HepG2 (cell line): ENCODE results near the gene SETD7. TPM values are rescaled to one million over a fixed set of nuclear protein-coding genes. Genes with fewer than 3 reads are reported as not detected.

ENCODE experiments used
- ATAC-seq: fragments of 200-7000 bp; cut with Tn5 transposase; 3 replicates; pipeline ENCODE4 v1.9.1; 2020; ENCODE audit warnings: mild to moderate bottlenecking, moderate library complexity
- BruUV-seq: library from RNA; stranded (reverse); fragments of 400-500 nt; replicated peaks from 2 replicates; lab custom pipeline; 2021; lab: Mats Ljungman, UMichigan
- CTCF ChIA-PET: fragments of 300-600 bp; formaldehyde crosslinking; extraction: SDS; loops from one replicate; lab custom pipeline; 2021; ENCODE audit warnings: low total read pairs, inconsistent platforms, low intra/inter-chr PET ratio; lab: Yijun Ruan, JAX
- POLR2A ChIA-PET: fragments of 350-600 bp; sonication (Branson Sonifier 250); formaldehyde crosslinking; loops from one replicate; lab custom pipeline; 2020; ENCODE audit warnings: antibody characterized with exemption, inconsistent platforms; lab: Yijun Ruan, JAX
- DNase-seq: peaks from one replicate; pipeline ENCODE4 v3.0.0-alpha.2; 2015; ENCODE audit warnings: low spot score
- FAIRE-seq: peaks from 3 replicates; lab custom pipeline; 2011; peaks lifted over from hg19 to GRCh38; lab: Jason Lieb, UNC
- H2AFZ ChIP-seq: one replicate; pipeline ENCODE4 v1.6.1; 2011; ENCODE audit warnings: low read length, inconsistent platforms
- H3K27ac ChIP-seq: fragments of 300-600 bp; 3 replicates; pipeline ENCODE4 v1.8.0; 2011; ENCODE audit warnings: mixed run types, mild to moderate bottlenecking, mixed read lengths, low read length, inconsistent platforms; ENCODE audit not compliant: insufficient read depth; ENCODE audit errors: extremely low read length
- H3K27me3 ChIP-seq, 2 experiments: fragments of 200-600 bp in 1 of 2; 2 replicates in 1 of 2; 3 replicates in 1 of 2; pipeline versions ENCODE4 v1.6.0 to v1.8.0; 2011; ENCODE audit warnings: low read length in 2 of 2, mild to moderate bottlenecking in 2 of 2, moderate library complexity in 2 of 2, inconsistent platforms in 1 of 2; ENCODE audit not compliant: insufficient read depth in 2 of 2, control insufficient read depth in 1 of 2
- H3K36me3 ChIP-seq, 2 experiments: fragments of 200-600 bp in 1 of 2; replicated peaks in 1 of 2; 2 replicates in 1 of 2; 3 replicates in 1 of 2; pipeline versions ENCODE4 v1.5.1 to v1.8.0; 2011; ENCODE audit warnings: low read length in 2 of 2, inconsistent platforms in 1 of 2; ENCODE audit not compliant: insufficient read depth in 2 of 2, control insufficient read depth in 1 of 2
- H3K4me1 ChIP-seq: 2 replicates; pipeline ENCODE4 v1.5.1; 2012; ENCODE audit warnings: low read length, inconsistent platforms; ENCODE audit not compliant: insufficient read depth
- H3K4me2 ChIP-seq: 2 replicates; pipeline ENCODE4 v1.6.0; 2011; ENCODE audit warnings: low read depth, low read length, inconsistent platforms
- H3K4me3 ChIP-seq, 3 experiments: fragments of 200-600 bp in 1 of 3; sonication (generic), shearing (Covaris generic) in 1 of 3; replicated peaks in 1 of 3; 2 replicates each; pipeline ENCODE4 v1.5.1; 2011 to 2016; ENCODE audit warnings: low read length in 3 of 3, inconsistent platforms in 2 of 3, low read depth in 2 of 3, mild to moderate bottlenecking in 2 of 3, control low read depth in 1 of 3, mixed read lengths in 1 of 3; ENCODE audit not compliant: insufficient read depth in 1 of 3
- H3K79me2 ChIP-seq: one replicate; pipeline ENCODE4 v1.6.1; 2011; ENCODE audit warnings: low read length, inconsistent platforms; ENCODE audit not compliant: insufficient read depth
- H3K9ac ChIP-seq: 2 replicates; pipeline ENCODE4 v1.6.0; 2011; ENCODE audit warnings: mild to moderate bottlenecking, low read depth, low read length, inconsistent platforms; ENCODE audit not compliant: insufficient read depth
- H3K9me3 ChIP-seq: 2 replicates; pipeline ENCODE4 v1.5.1; 2012; ENCODE audit warnings: mild to moderate bottlenecking, low read length
- H4K20me1 ChIP-seq: 2 replicates; pipeline ENCODE4 v1.6.0; 2011; ENCODE audit warnings: inconsistent platforms, mild to moderate bottlenecking, low read length, moderate library complexity; ENCODE audit not compliant: insufficient read depth
- ARHGAP35 ChIP-seq: sonication (generic); formaldehyde crosslinking; IDR thresholded peaks from 2 replicates; pipeline ENCODE4 v1.9.0; 2022; ENCODE audit warnings: mild to moderate bottlenecking, inconsistent platforms, moderate library complexity, missing genetic modification reagents, borderline replicate concordance
- CENPT ChIP-seq: sonication (generic); formaldehyde crosslinking; IDR thresholded peaks from 2 replicates; pipeline ENCODE4 v1.8.0; 2022; ENCODE audit warnings: low read depth, mild to moderate bottlenecking, moderate library complexity, missing genetic modification reagents
- JARID2 ChIP-seq: sonication (generic); formaldehyde crosslinking; IDR thresholded peaks from 2 replicates; pipeline ENCODE4 v1.8.1; 2023; ENCODE audit warnings: missing genetic modification reagents, inconsistent platforms; ENCODE audit not compliant: insufficient replicate concordance
- MIER2 ChIP-seq: IDR thresholded peaks from 2 replicates; pipeline ENCODE4 v1.6.1; 2016; ENCODE audit warnings: missing biosample characterization, missing genetic modification reagents
- ONECUT2 ChIP-seq: sonication (generic); formaldehyde crosslinking; IDR thresholded peaks from 2 replicates; pipeline ENCODE4 v1.4.0; 2020; ENCODE audit warnings: missing genetic modification reagents
- SCMH1 ChIP-seq: sonication (generic); formaldehyde crosslinking; IDR thresholded peaks from 2 replicates; pipeline ENCODE4 v1.9.0; 2021; ENCODE audit warnings: missing genetic modification reagents, mild to moderate bottlenecking, borderline replicate concordance
- SPEN ChIP-seq: sonication (generic); formaldehyde crosslinking; IDR thresholded peaks from 2 replicates; pipeline ENCODE4 v1.5.1; 2020; ENCODE audit warnings: low read depth, mild to moderate bottlenecking, missing genetic modification reagents
- TP53 ChIP-seq: sonication (generic); formaldehyde crosslinking; conservative IDR thresholded peaks from 2 replicates; pipeline ENCODE4 v1.4.0; 2020; ENCODE audit warnings: missing genetic modification reagents
- YEATS4 ChIP-seq: sonication (generic); formaldehyde crosslinking; IDR thresholded peaks from 2 replicates; pipeline ENCODE4 v1.4.0; 2020; ENCODE audit warnings: missing genetic modification reagents, borderline replicate concordance
- ZNF607 ChIP-seq: sonication (generic); formaldehyde crosslinking; IDR thresholded peaks from 2 replicates; pipeline ENCODE4 v1.5.1; 2020; ENCODE audit warnings: missing genetic modification reagents, mild to moderate bottlenecking, borderline replicate concordance
- ZNF776 ChIP-seq: sonication (generic); formaldehyde crosslinking; IDR thresholded peaks from 2 replicates; pipeline ENCODE4 v1.4.0; 2020; ENCODE audit warnings: mild to moderate bottlenecking, missing genetic modification reagents
- ZNF792 ChIP-seq: IDR thresholded peaks from 2 replicates; pipeline ENCODE4 v1.6.1; 2016
- WGBS: methylation state at CpG from one replicate; pipeline ENCODE4 v1.1.6; 2017; ENCODE audit warnings: low lambda C conversion rate; 5-methylcytosine and 5-hydroxymethylcytosine counted together
- in situ Hi-C: cut with HindIII; loops from 2 replicates; pipeline ENCODE4 v1.10.0; 2017; ENCODE audit warnings: low pct_unique_long_range_greater_than_20kb; ENCODE audit not compliant: extremely low pct_ligation_motif_present
- intact Hi-C: fragments of 100-400 bp; cut with micrococcal nuclease; formaldehyde crosslinking; loops from one replicate; pipeline ENCODE4 v1.10.0; 2022; ENCODE audit not compliant: unreplicated experiment
- polyA plus RNA-seq, 8 experiments: library from polyadenylated mRNA; depleted of rRNA in 3 of 8; stranded (reverse) in 7 of 8; unstranded in 1 of 8; fragments of >200 nt; fragmentation: Illumina TruSeq in 4 of 8; extraction: Trizol in 4 of 8; gene quantifications; 2 replicates each; pipeline versions ENCODE4 v1.2.1 to v1.2.3, GENCODE V29; 2011 to 2016; ENCODE audit warnings: low read depth in 4 of 8, missing spikeins in 1 of 8, mixed read lengths in 1 of 8; ENCODE audit not compliant: insufficient read depth in 1 of 8
- total RNA-seq, 5 experiments: library from RNA; depleted of rRNA; stranded (reverse); fragments of >200 nt; fragmentation: Illumina TruSeq; extraction: Trizol; gene quantifications; 2 replicates each; pipeline ENCODE4 v1.2.3, GENCODE V29; 2016; ENCODE audit warnings: low read depth in 1 of 5
- TF ChIP-seq, protein P1 (sequence below): sonication (generic); formaldehyde crosslinking; IDR thresholded peaks from 2 replicates; pipeline ENCODE4 v1.4.0; 2020; ENCODE audit warnings: missing genetic modification reagents, borderline replicate concordance
- TF ChIP-seq, protein P2 (sequence below): sonication (generic); formaldehyde crosslinking; conservative IDR thresholded peaks from 2 replicates; pipeline ENCODE4 v1.4.0; 2020; ENCODE audit warnings: missing genetic modification reagents
- TF ChIP-seq, protein P3 (sequence below): sonication (generic); formaldehyde crosslinking; IDR thresholded peaks from 2 replicates; pipeline ENCODE4 v1.4.0; 2020; ENCODE audit warnings: missing genetic modification reagents
- TF ChIP-seq, protein P4 (sequence below): sonication (generic); formaldehyde crosslinking; IDR thresholded peaks from 2 replicates; pipeline ENCODE4 v1.4.0; 2020; ENCODE audit warnings: missing genetic modification reagents

SETD7 gene
- total and polyA plus RNA-seq, 2 of the 13 experiments (the other 11 are each of a cell fraction or from before 2014, with no cell fraction given), result 0.08 to 0.22 TPM

DNA sequence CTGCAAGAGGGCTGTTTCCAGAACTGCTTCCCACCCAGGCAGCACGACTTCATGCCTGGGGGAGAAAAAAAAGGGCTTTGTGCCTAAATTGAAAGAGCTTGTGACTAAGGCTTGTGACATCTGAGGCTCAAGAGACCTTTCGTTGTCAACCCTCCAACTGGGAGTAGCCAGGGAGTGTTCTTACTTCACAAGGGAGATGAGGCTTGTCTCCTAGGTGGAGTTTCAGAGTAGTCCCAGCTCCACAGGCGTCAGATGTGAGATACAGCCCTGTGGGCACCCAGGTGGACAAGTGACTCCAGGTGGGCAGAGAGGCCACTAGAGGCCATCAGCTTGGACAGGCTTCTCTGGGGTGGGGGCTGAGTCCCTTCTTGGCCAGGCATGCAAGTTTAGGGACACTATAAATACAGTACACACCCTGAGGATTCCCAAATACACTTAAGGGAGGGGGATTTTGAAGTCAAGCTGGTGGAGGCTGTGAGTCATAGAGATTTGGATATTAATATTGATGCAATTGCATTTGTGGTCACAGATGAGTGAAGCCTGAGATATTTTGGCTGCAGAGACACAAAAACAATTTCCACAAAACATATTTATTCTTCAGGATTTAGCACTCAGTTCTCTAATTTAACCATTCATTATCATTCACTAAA lies 40.1 kb upstream of the SETD7 start:
- CTCF ChIA-PET, result no interaction called here
- Histone ChIP-seq H3K4me3 (no peak overlapping the region), H3K4me1 (0 out of 2 replicates have a peak, but pooled peaks cover 7% of the 10 kb centered on the region), H2AFZ (no peak overlapping the region), H3K4me2 (no peak overlapping the region), H3K9ac (no peak overlapping the region), H3K9me3 (no peaks in the 10 kb centered on the region), H3K36me3 (no peaks in the 10 kb centered on the region), H3K79me2 (no peaks in the 10 kb centered on the region), H3K27me3 (peaks cover 3 to 11% of the 10 kb centered on the region in 2 experiments; a peak in 3 of 5 replicates), H3K27ac (no peak overlapping the region), H4K20me1 (no peaks in the 10 kb centered on the region)
- in situ Hi-C loops, result no loop called here
- BruUV-seq, result no TSS peak
- DNase-seq (no peak), FAIRE-seq (no peak), ATAC-seq (no peak)
- WGBS, result 0% methylated on average over 2 of the region's 3 CpGs
- POLR2A ChIA-PET, result no interaction called here
- no peak for TF ChIP-seq ONECUT2 (CRISPR knock-in tag)
- no peak for TF ChIP-seq ZNF607 (CRISPR knock-in tag)
- TF ChIP-seq JARID2 (CRISPR knock-in tag), result no peak
- TF ChIP-seq SPEN (CRISPR knock-in tag), result no peak
- no peak for TF ChIP-seq MIER2 (CRISPR knock-in tag)
- no peak for TF ChIP-seq ARHGAP35 (CRISPR knock-in tag)
- TF ChIP-seq, protein P1, sequence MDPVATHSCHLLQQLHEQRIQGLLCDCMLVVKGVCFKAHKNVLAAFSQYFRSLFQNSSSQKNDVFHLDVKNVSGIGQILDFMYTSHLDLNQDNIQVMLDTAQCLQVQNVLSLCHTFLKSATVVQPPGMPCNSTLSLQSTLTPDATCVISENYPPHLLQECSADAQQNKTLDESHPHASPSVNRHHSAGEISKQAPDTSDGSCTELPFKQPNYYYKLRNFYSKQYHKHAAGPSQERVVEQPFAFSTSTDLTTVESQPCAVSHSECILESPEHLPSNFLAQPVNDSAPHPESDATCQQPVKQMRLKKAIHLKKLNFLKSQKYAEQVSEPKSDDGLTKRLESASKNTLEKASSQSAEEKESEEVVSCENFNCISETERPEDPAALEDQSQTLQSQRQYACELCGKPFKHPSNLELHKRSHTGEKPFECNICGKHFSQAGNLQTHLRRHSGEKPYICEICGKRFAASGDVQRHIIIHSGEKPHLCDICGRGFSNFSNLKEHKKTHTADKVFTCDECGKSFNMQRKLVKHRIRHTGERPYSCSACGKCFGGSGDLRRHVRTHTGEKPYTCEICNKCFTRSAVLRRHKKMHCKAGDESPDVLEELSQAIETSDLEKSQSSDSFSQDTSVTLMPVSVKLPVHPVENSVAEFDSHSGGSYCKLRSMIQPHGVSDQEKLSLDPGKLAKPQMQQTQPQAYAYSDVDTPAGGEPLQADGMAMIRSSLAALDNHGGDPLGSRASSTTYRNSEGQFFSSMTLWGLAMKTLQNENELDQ (CRISPR knock-in tag), result no peak
- TF ChIP-seq SCMH1 (CRISPR knock-in tag), result no peak
- TF ChIP-seq, protein P2, sequence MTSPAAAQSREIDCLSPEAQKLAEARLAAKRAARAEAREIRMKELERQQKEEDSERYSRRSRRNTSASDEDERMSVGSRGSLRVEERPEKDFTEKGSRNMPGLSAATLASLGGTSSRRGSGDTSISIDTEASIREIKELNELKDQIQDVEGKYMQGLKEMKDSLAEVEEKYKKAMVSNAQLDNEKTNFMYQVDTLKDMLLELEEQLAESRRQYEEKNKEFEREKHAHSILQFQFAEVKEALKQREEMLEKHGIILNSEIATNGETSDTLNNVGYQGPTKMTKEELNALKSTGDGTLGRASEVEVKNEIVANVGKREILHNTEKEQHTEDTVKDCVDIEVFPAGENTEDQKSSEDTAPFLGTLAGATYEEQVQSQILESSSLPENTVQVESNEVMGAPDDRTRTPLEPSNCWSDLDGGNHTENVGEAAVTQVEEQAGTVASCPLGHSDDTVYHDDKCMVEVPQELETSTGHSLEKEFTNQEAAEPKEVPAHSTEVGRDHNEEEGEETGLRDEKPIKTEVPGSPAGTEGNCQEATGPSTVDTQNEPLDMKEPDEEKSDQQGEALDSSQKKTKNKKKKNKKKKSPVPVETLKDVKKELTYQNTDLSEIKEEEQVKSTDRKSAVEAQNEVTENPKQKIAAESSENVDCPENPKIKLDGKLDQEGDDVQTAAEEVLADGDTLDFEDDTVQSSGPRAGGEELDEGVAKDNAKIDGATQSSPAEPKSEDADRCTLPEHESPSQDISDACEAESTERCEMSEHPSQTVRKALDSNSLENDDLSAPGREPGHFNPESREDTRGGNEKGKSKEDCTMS (CRISPR knock-in tag), result no peak
- TF ChIP-seq TP53 (CRISPR knock-in tag), result no peak
- TF ChIP-seq, protein P3, sequence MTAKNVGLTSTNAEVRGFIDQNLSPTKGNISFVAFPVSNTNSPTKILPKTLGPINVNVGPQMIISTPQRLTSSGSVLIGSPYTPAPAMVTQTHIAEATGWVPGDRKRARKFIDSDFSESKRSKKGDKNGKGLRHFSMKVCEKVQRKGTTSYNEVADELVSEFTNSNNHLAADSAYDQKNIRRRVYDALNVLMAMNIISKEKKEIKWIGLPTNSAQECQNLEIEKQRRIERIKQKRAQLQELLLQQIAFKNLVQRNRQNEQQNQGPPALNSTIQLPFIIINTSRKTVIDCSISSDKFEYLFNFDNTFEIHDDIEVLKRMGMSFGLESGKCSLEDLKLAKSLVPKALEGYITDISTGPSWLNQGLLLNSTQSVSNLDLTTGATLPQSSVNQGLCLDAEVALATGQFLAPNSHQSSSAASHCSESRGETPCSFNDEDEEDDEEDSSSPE (CRISPR knock-in tag), result no peak
- no peak for TF ChIP-seq CENPT
- TF ChIP-seq ZNF776, result no peak
- no peak for TF ChIP-seq ZNF792 (CRISPR knock-in tag)
- TF ChIP-seq, protein P4, sequence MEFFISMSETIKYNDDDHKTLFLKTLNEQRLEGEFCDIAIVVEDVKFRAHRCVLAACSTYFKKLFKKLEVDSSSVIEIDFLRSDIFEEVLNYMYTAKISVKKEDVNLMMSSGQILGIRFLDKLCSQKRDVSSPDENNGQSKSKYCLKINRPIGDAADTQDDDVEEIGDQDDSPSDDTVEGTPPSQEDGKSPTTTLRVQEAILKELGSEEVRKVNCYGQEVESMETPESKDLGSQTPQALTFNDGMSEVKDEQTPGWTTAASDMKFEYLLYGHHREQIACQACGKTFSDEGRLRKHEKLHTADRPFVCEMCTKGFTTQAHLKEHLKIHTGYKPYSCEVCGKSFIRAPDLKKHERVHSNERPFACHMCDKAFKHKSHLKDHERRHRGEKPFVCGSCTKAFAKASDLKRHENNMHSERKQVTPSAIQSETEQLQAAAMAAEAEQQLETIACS, result no peak
- no peak for TF ChIP-seq YEATS4 (CRISPR knock-in tag)
- intact Hi-C loops, result no loop called here
